HCT116 (cell line): Measurements from ENCODE around the gene TMEM235. TPM values are rescaled to one million over a fixed set of nuclear protein-coding genes. Genes with fewer than 3 reads are reported as not detected.

ENCODE experiments used
- ATAC-seq: fragments of 200-7000 bp; cut with Tn5 transposase; 2 replicates; pipeline ENCODE4 v1.9.1; 2020; ENCODE audit warnings: mild to moderate bottlenecking, moderate library complexity
- BruUV-seq: library from RNA; stranded (reverse); fragments of 400-500 nt; replicated peaks from 2 replicates; lab custom pipeline; 2021; lab: Mats Ljungman, UMichigan
- CTCF ChIA-PET: fragments of 300-600 bp; sonication (Branson Sonifier 250); formaldehyde crosslinking; loops from one replicate; lab custom pipeline; 2021; ENCODE audit warnings: antibody characterized with exemption; lab: Charles Lee
- POLR2A ChIA-PET: fragments of 300-600, 350-600 bp; sonication (Branson Sonifier 250); formaldehyde crosslinking; loops from one replicate; lab custom pipeline; 2021; ENCODE audit warnings: antibody characterized with exemption; lab: Charles Lee
- RAD21 ChIA-PET, 2 experiments: fragments of 300-600 bp; sonication (Branson Sonifier 250); formaldehyde crosslinking; loops; one replicate each; lab custom pipeline; 2023; ENCODE audit warnings: low total read pairs in 2 of 2; ENCODE audit not compliant: uncharacterized antibody in 2 of 2, unreplicated experiment in 2 of 2, low non-redundant PET in 1 of 2; lab: Charles Lee
- DNase-seq: peaks from one replicate; pipeline ENCODE4 v3.0.0-alpha.2; 2010; ENCODE audit warnings: low read depth, low spot score
- H2AFZ ChIP-seq: fragments of 200-600 bp; shearing (Covaris generic), sonication (generic); 2 replicates; pipeline ENCODE4 v1.6.1; 2017; ENCODE audit warnings: low read depth, mixed run types, mixed read lengths, antibody characterized with exemption, low read length; ENCODE audit not compliant: poor library complexity, severe bottlenecking
- H3K27ac ChIP-seq: 2 replicates; pipeline ENCODE4 v1.5.1; 2012; ENCODE audit warnings: low read depth, low read length
- H3K27me3 ChIP-seq: fragments of 200-600 bp; sonication (generic); 2 replicates; pipeline ENCODE4 v1.6.1; 2016; ENCODE audit warnings: mixed run types, low read length, mixed read lengths; ENCODE audit not compliant: insufficient read depth
- H3K36me3 ChIP-seq, 2 experiments: fragments of 200-500 bp in 1 of 2; fragments of 200-600 bp in 1 of 2; sonication (Bioruptor generic) in 1 of 2; sonication (generic) in 1 of 2; 2 replicates each; pipeline versions ENCODE4 v1.5.1 to v1.6.1; 2014 to 2016; ENCODE audit warnings: low read length in 2 of 2, inconsistent platforms in 1 of 2, mixed read lengths in 1 of 2, mixed run types in 1 of 2; ENCODE audit not compliant: insufficient read depth in 2 of 2, control insufficient read depth in 1 of 2
- H3K4me1 ChIP-seq, 2 experiments: fragments of 200-600 bp in 1 of 2; sonication (generic) in 1 of 2; 2 replicates each; pipeline versions ENCODE4 v1.5.1 to v1.6.1; 2012 to 2017; ENCODE audit warnings: low read length in 2 of 2, inconsistent platforms in 1 of 2, mild to moderate bottlenecking in 1 of 2, mixed read lengths in 1 of 2, mixed run types in 1 of 2, moderate library complexity in 1 of 2; ENCODE audit not compliant: insufficient read depth in 2 of 2, control insufficient read depth in 1 of 2
- H3K4me2 ChIP-seq: fragments of 200-600 bp; sonication (generic); 2 replicates; pipeline ENCODE4 v1.6.1; 2017; ENCODE audit warnings: mixed run types, low read length, mixed read lengths
- H3K4me3 ChIP-seq, 2 experiments: fragments of 200-600 bp in 1 of 2; sonication (generic) in 1 of 2; replicated peaks in 1 of 2; 2 replicates each; pipeline ENCODE4 v1.5.1; 2011 to 2016; ENCODE audit warnings: low read length in 2 of 2, control low read depth in 1 of 2, low read depth in 1 of 2, mild to moderate bottlenecking in 1 of 2, mixed read lengths in 1 of 2, mixed run types in 1 of 2
- H3K79me2 ChIP-seq: fragments of 200-600 bp; sonication (generic); 2 replicates; pipeline ENCODE4 v1.6.1; 2017; ENCODE audit warnings: mild to moderate bottlenecking, mixed run types, low read length, moderate library complexity, mixed read lengths; ENCODE audit not compliant: insufficient read depth
- H3K9ac ChIP-seq: fragments of 200-600 bp; sonication (generic); 2 replicates; pipeline ENCODE4 v1.6.1; 2016; ENCODE audit warnings: low read length, mixed read lengths
- H3K9me2 ChIP-seq: fragments of 200-600 bp; sonication (generic), shearing (Covaris generic); 2 replicates; pipeline ENCODE4 v1.6.1; 2017; ENCODE audit warnings: mixed run types, mild to moderate bottlenecking, moderate library complexity; ENCODE audit not compliant: insufficient read depth
- H3K9me3 ChIP-seq, 2 experiments: fragments of 200-500 bp in 1 of 2; fragments of 200-600 bp in 1 of 2; sonication (Bioruptor generic) in 1 of 2; sonication (generic) in 1 of 2; 2 replicates each; pipeline ENCODE4 v1.6.1; 2014 to 2017; ENCODE audit warnings: low read length in 2 of 2, mixed read lengths in 2 of 2, inconsistent platforms in 1 of 2, low read depth in 1 of 2, mild to moderate bottlenecking in 1 of 2, mixed run types in 1 of 2, moderate library complexity in 1 of 2; ENCODE audit not compliant: control insufficient read depth in 1 of 2, insufficient read depth in 1 of 2
- H4K20me1 ChIP-seq: fragments of 200-600 bp; sonication (generic), shearing (Covaris generic); 2 replicates; pipeline ENCODE4 v1.6.1; 2017; ENCODE audit warnings: mixed run types, mild to moderate bottlenecking, moderate library complexity; ENCODE audit not compliant: insufficient read depth
- ATF3 ChIP-seq: IDR thresholded peaks from 2 replicates; pipeline ENCODE4 v1.6.1; 2012
- CEBPB ChIP-seq: IDR thresholded peaks from 2 replicates; pipeline ENCODE4 v1.6.1; 2012; ENCODE audit warnings: low read depth
- CTCF ChIP-seq, 3 experiments: fragments of 200-600 bp in 1 of 3; sonication (generic) in 1 of 3; IDR thresholded peaks in 2 of 3; conservative IDR thresholded peaks in 1 of 3; 2 replicates each; pipeline ENCODE4 v1.5.1; 2012 to 2017; ENCODE audit warnings: low read depth in 2 of 3, low read length in 2 of 3, antibody characterized with exemption in 1 of 3, borderline replicate concordance in 1 of 3, control low read depth in 1 of 3, mild to moderate bottlenecking in 1 of 3, mixed read lengths in 1 of 3, mixed run types in 1 of 3, moderate library complexity in 1 of 3; ENCODE audit not compliant: insufficient read depth in 1 of 3
- EZH2phosphoT487 ChIP-seq: fragments of 200-600 bp; IDR thresholded peaks from 2 replicates; pipeline ENCODE4 v1.6.1; 2018; ENCODE audit warnings: antibody characterized with exemption, borderline replicate concordance
- FOSL1 ChIP-seq: IDR thresholded peaks from 2 replicates; pipeline ENCODE4 v1.6.1; 2012; ENCODE audit warnings: low read depth
- JUND ChIP-seq: IDR thresholded peaks from 2 replicates; pipeline ENCODE4 v1.6.1; 2012
- POLR2A ChIP-seq: IDR thresholded peaks from 2 replicates; pipeline ENCODE4 v1.7.0; 2011; ENCODE audit warnings: borderline replicate concordance; ENCODE audit not compliant: insufficient read depth, insufficient read length; ENCODE audit errors: extremely low read depth
- RAD21 ChIP-seq: IDR thresholded peaks from 2 replicates; pipeline ENCODE4 v1.6.1; 2012; ENCODE audit warnings: low read depth, mild to moderate bottlenecking
- REST ChIP-seq: IDR thresholded peaks from 2 replicates; pipeline ENCODE4 v1.6.1; 2012; ENCODE audit warnings: low read depth
- SRF ChIP-seq: IDR thresholded peaks from 2 replicates; pipeline ENCODE4 v1.6.1; 2012; ENCODE audit warnings: low read depth
- YY1 ChIP-seq: IDR thresholded peaks from 2 replicates; pipeline ENCODE4 v1.6.1; 2011; ENCODE audit warnings: low read length, low read depth, moderate library complexity, mild to moderate bottlenecking; ENCODE audit not compliant: insufficient replicate concordance; ENCODE audit errors: extremely low read depth
- ZFX ChIP-seq: fragments of 450-650 bp; IDR thresholded peaks from 2 replicates; pipeline ENCODE4 v1.6.1; 2017
- ZNF274 ChIP-seq: fragments of 200-500 bp; sonication (Bioruptor generic); IDR thresholded peaks from 2 replicates; pipeline ENCODE4 v1.6.1; 2014; ENCODE audit warnings: mild to moderate bottlenecking, low read depth, low read length, inconsistent platforms
- intact Hi-C: fragments of 100-400 bp; cut with micrococcal nuclease; formaldehyde crosslinking; loops from 2 replicates; pipeline ENCODE4 v1.10.0; 2022
- total RNA-seq: library from RNA; stranded (reverse); gene quantifications from one replicate; pipeline ENCODE4 v1.2.1, GENCODE V29; 2021; ENCODE audit not compliant: unreplicated experiment

Gene TMEM235
- total RNA-seq, 1 experiment from 2014 or later = not detected

GRCh38 chr17:78237401-78238012 lies 6.1 kb downstream of the TMEM235 start:
- POLR2A ChIA-PET = no interaction called here
- no peak for DNase-seq
- H3K9ac ChIP-seq = no peak overlapping the region
- no peaks in the 10 kb centered on the region for H4K20me1 ChIP-seq
- H3K27ac ChIP-seq = no peak overlapping the region
- CTCF ChIA-PET = interaction anchor here (1.1 to 2.0 kb wide), 2 partner anchors 11 to 13 kb away, joined by 3 to 11 read pairs; no protein-coding TSS in a partner anchor
- H3K4me3 ChIP-seq = no peak overlapping the region
- H3K79me2 ChIP-seq = no peaks in the 10 kb centered on the region
- no TSS peak for BruUV-seq
- RAD21 ChIA-PET = no interaction called here
- intact Hi-C loops = no loop called here
- ATAC-seq = no peak
- H3K27me3 ChIP-seq = no peaks in the 10 kb centered on the region
- H3K9me2 ChIP-seq = no peaks in the 10 kb centered on the region
- TF ChIP-seq YY1 (no peak), ATF3 (no peak), CEBPB (no peak), RAD21 (no peak), FOSL1 (no peak), ZFX (no peak)
- H3K4me1 ChIP-seq = peaks cover 0 to 9% of the 10 kb centered on the region in 2 experiments; a peak in 1 of 4 replicates
- no peaks in the 10 kb centered on the region for H3K36me3 ChIP-seq
- no peak overlapping the region for H2AFZ ChIP-seq
- H3K4me2 ChIP-seq = no peak overlapping the region
- no peaks in the 10 kb centered on the region for H3K9me3 ChIP-seq

GRCh38 chr17:78238823-78239488 lies 7.5 kb downstream of the TMEM235 start:
- no peaks in the 10 kb centered on the region for H4K20me1 ChIP-seq
- no peaks in the 10 kb centered on the region for H3K36me3 ChIP-seq
- DNase-seq (no peak), ATAC-seq (no peak)
- no TSS peak for BruUV-seq
- intact Hi-C loops = no loop called here
- no peak overlapping the region for H3K27ac ChIP-seq
- ChIA-PET CTCF (interaction anchor here (1.1 kb wide), 1 partner anchor 10 kb away, joined by 3 read pairs; no protein-coding TSS in a partner anchor), RAD21 (no interaction called here), POLR2A (no interaction called here)
- peaks cover 0 to 9% of the 10 kb centered on the region in 2 experiments; a peak in 1 of 4 replicates for H3K4me1 ChIP-seq
- H3K4me2 ChIP-seq = no peak overlapping the region
- H2AFZ ChIP-seq = no peak overlapping the region
- H3K9ac ChIP-seq = no peak overlapping the region
- H3K27me3 ChIP-seq = no peaks in the 10 kb centered on the region
- no peaks in the 10 kb centered on the region for H3K9me2 ChIP-seq
- H3K79me2 ChIP-seq = no peaks in the 10 kb centered on the region
- no peaks in the 10 kb centered on the region for H3K9me3 ChIP-seq
- H3K4me3 ChIP-seq = no peak overlapping the region
- TF ChIP-seq EZH2phosphoT487 (no peak), ZNF274 (no peak), SRF (no peak), REST (no peak), RAD21 (no peak), JUND (no peak), CTCF (IDR thresholded peaks at IDR 0.05 in 2 of 3, conservative IDR thresholded peaks at IDR 0.05 in 1 of 3; ENCODE audit: borderline replicate concordance in 1 of 3, insufficient read depth in 1 of 3, low read depth in 2 of 3, low read length in 2 of 3) (no peak), POLR2A (no peak), ZFX (no peak), CEBPB (no peak)
